Activated B cell treated with CpG ODN at 0.5 μM for 24 hours (primary cell): ENCODE data around the gene LRRC3. TPM values are rescaled to one million over a fixed set of nuclear protein-coding genes. Genes with fewer than 3 reads are reported as not detected.
A peak's percentile ranks its signal among the peaks of the same experiment; 100 is the strongest.

Source experiments
- ATAC-seq: fragments of 200-7000 bp; cut with Tn5 transposase; one replicate; pipeline ENCODE4 v1.10.0; 2021; ENCODE audit warnings: low read depth, mild to moderate bottlenecking, moderate library complexity
- CTCF ChIA-PET: fragments of 350-600 bp; sonication (Branson Sonifier 250); formaldehyde crosslinking; loops from one replicate; lab custom pipeline; 2021; ENCODE audit warnings: antibody characterized with exemption; lab: Charles Lee
- POLR2A ChIA-PET: fragments of 350-600 bp; sonication (Branson Sonifier 250); formaldehyde crosslinking; loops from one replicate; lab custom pipeline; 2021; ENCODE audit warnings: antibody characterized with exemption; lab: Charles Lee
- DNase-seq: peaks from one replicate; pipeline ENCODE4 v3.0.0; 2022
- H3K27ac Mint-ChIP-seq: one replicate; pipeline ENCODE4 v1.8.0; 2020; ENCODE audit warnings: mixed read lengths
- H3K27me3 Mint-ChIP-seq: one replicate; pipeline ENCODE4 v1.8.0; 2021; ENCODE audit warnings: mixed read lengths
- H3K36me3 Mint-ChIP-seq: one replicate; pipeline ENCODE4 v1.8.0; 2021; ENCODE audit warnings: low read depth, mixed read lengths
- H3K4me1 Mint-ChIP-seq: one replicate; pipeline ENCODE4 v1.8.0; 2021; ENCODE audit warnings: mixed read lengths
- H3K4me3 Mint-ChIP-seq: one replicate; pipeline ENCODE4 v1.8.0; 2020; ENCODE audit warnings: mild to moderate bottlenecking, mixed read lengths
- H3K9me3 Mint-ChIP-seq: one replicate; pipeline ENCODE4 v1.8.0; 2020; ENCODE audit warnings: mixed read lengths
- CTCF ChIP-seq: fragments of 200-600 bp; IDR thresholded peaks from one replicate; pipeline ENCODE4 v1.8.0; 2022; ENCODE audit warnings: antibody characterized with exemption, mild to moderate bottlenecking
- intact Hi-C: fragments of 100-400 bp; cut with micrococcal nuclease; formaldehyde crosslinking; loops from one replicate; pipeline ENCODE4 v1.15.1; 2024
- total RNA-seq: library from RNA; stranded (reverse); gene quantifications from 2 replicates; pipeline ENCODE4 v1.2.3, GENCODE V29; 2022

Gene LRRC3
- total RNA-seq, 1 donor from 2014 or later = 1.00 TPM

GRCh38 chr21:44483288-44484237, 28.3 kb downstream of the LRRC3 start:
- Mint-ChIP-seq H3K9me3 (peaks cover 5% of the 10 kb centered on the region), H3K36me3 (no peaks in the 10 kb centered on the region), H3K4me1 (peaks cover 4% of the 10 kb centered on the region), H3K27ac (no peak overlapping the region), H3K27me3 (peaks cover 2% of the 10 kb centered on the region), H3K4me3 (no peak overlapping the region)
- POLR2A ChIA-PET = no interaction called here
- CTCF ChIA-PET = no interaction called here
- intact Hi-C loops = no loop called here
- TF ChIP-seq CTCF = no peak
- no peak for ATAC-seq
- DNase-seq = no peak

GRCh38 chr21:44484498-44485253, 29.4 kb downstream of the LRRC3 start:
- Mint-ChIP-seq H3K4me3 (no peak overlapping the region), H3K36me3 (no peaks in the 10 kb centered on the region), H3K4me1 (no peaks in the 10 kb centered on the region), H3K27me3 (peaks cover 2% of the 10 kb centered on the region), H3K27ac (no peak overlapping the region), H3K9me3 (peaks cover 5% of the 10 kb centered on the region)
- DNase-seq = no peak
- no peak for TF ChIP-seq CTCF
- intact Hi-C loops = no loop called here
- POLR2A ChIA-PET = no interaction called here
- no peak for ATAC-seq
- CTCF ChIA-PET = no interaction called here

GRCh38 chr21:44485254-44485793, 30.0 kb downstream of the LRRC3 start:
- Mint-ChIP-seq H3K27ac (no peak overlapping the region), H3K9me3 (peaks cover 5% of the 10 kb centered on the region), H3K36me3 (no peaks in the 10 kb centered on the region), H3K4me1 (no peaks in the 10 kb centered on the region), H3K4me3 (peak overlapping the region; percentile 28), H3K27me3 (peaks cover 2% of the 10 kb centered on the region)
- DNase-seq = no peak
- no peak for TF ChIP-seq CTCF
- ChIA-PET POLR2A (no interaction called here), CTCF (no interaction called here)
- intact Hi-C loops = no loop called here
- ATAC-seq = peak; percentile 47

GRCh38 chr21:44485796-44486195, 30.5 kb downstream of the LRRC3 start:
- POLR2A ChIA-PET = no interaction called here
- TF ChIP-seq CTCF = no peak
- peak overlapping the region; percentile 28 for H3K4me3 Mint-ChIP-seq
- peaks cover 2% of the 10 kb centered on the region for H3K27me3 Mint-ChIP-seq
- peaks cover 5% of the 10 kb centered on the region for H3K9me3 Mint-ChIP-seq
- no peak for DNase-seq
- no peak overlapping the region for H3K27ac Mint-ChIP-seq
- ATAC-seq = no peak
- CTCF ChIA-PET = no interaction called here
- H3K36me3 Mint-ChIP-seq = no peaks in the 10 kb centered on the region
- intact Hi-C loops = no loop called here
- H3K4me1 Mint-ChIP-seq = no peaks in the 10 kb centered on the region

GRCh38 chr21:44486302-44486701, 31.0 kb downstream of the LRRC3 start:
- ATAC-seq (no peak), DNase-seq (no peak)
- intact Hi-C loops = no loop called here
- CTCF ChIA-PET = no interaction called here
- no peak for TF ChIP-seq CTCF
- Mint-ChIP-seq H3K27ac (no peak overlapping the region), H3K4me3 (no peak overlapping the region), H3K27me3 (no peaks in the 10 kb centered on the region), H3K36me3 (no peaks in the 10 kb centered on the region), H3K9me3 (peaks cover 5% of the 10 kb centered on the region), H3K4me1 (no peaks in the 10 kb centered on the region)
- POLR2A ChIA-PET = no interaction called here
